Ramos (cell line): Measurements from ENCODE around the gene NSUN2.
"Not testable (repeated sequence)": the region's sequence is repeated elsewhere in the genome, so short reads cannot be mapped to it uniquely, and the experiment has no call there.

ENCODE experiments used
- in situ Hi-C: fragments of 300-500 bp; cut with MboI; formaldehyde crosslinking; loops from one replicate; pipeline ENCODE4 v1.14.3; 2022; ENCODE audit warnings: low sequenced_read_pairs; ENCODE audit not compliant: unreplicated experiment

NSUN2 gene

GRCh38 chr5:6645571-6646362 is 12.9 kb upstream of the NSUN2 start:
- in situ Hi-C loops: not testable (repeated sequence)

GRCh38 chr5:6644794-6645241 is 12.0 kb upstream of the NSUN2 start:
- in situ Hi-C loops: no loop called here

- in situ Hi-C loops: no loop called here
Observed at GRCh38 chr5:6642655-6643054, 9.8 kb upstream of the NSUN2 start.

- in situ Hi-C loops: no loop called here
Observed at GRCh38 chr5:6638236-6638635, 5.4 kb upstream of the NSUN2 start.

GRCh38 chr5:6637590-6637989 is 4.7 kb upstream of the NSUN2 start:
- in situ Hi-C loops: no loop called here

DNA sequence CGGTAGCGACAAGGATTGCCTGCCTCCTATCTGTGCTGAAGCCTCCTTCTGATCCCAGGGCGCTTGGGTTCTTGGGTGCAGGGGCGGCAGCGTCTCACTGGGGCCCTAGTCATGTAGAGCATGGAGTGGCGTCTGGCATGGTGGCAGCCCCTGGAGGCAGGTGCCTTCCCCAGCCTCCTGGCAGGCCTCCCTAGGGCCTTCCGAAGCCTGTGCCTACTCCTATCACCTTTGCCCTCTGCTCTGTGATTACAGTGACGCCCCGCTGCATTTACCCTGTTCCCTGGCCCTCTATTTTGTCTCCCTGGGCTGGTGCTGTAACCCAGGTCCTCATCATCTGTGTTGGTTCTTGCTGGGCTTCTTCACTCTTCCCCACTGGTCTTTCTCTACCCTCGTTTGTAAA is 4.2 kb upstream of the NSUN2 start:
- in situ Hi-C loops: no loop called here

- in situ Hi-C loops: no loop called here
Observed at GRCh38 chr5:6636293-6636692, 3.4 kb upstream of the NSUN2 start.

GRCh38 chr5:6634788-6635430 is 2.1 kb upstream of the NSUN2 start:
- in situ Hi-C loops: loop anchor here (5.0 kb wide), 1 partner anchor 92 kb away; no protein-coding TSS in a partner anchor

- in situ Hi-C loops: loop anchor here (5.0 kb wide), 1 partner anchor 93 kb away; no protein-coding TSS in a partner anchor
Observed at GRCh38 chr5:6634306-6634705, 1.5 kb upstream of the NSUN2 start.

DNA sequence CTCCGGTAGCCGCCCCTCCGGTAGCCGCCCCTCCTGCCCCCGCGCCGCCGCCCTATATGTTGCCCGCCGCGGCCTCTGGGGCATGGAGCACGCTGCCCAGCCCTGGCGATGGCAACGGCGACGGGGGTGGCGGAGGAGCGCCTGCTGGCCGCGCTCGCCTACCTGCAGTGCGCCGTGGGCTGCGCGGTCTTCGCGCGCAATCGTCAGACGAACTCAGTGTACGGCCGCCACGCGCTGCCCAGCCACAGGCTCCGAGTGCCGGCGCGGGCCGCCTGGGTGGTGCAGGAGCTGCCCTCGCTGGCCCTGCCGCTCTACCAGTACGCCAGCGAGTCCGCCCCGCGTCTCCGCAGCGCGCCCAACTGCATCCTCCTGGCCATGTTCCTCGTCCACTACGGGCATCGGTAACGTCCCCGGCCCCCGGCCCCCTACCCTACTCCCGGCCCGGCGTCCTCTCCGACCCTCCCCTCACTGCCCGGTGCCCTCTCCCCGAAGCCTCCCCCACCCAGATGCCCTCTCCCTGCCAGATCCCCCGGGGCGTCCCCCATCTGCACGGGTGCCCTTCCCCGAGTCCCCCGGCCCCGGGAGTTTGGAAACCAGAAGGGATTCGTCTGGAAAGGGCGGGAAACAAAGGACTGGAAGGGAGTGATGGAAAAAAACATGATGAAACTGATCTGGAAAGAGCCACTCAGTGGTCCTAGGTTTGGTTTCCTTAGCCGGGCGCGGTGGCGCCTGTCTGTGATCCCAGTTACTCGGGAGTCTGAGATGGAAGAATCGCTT is 813 bp upstream of the NSUN2 start:
- in situ Hi-C loops: loop anchor here (5.0 kb wide), 1 partner anchor 94 kb away; no protein-coding TSS in a partner anchor

- in situ Hi-C loops: loop anchor here (5.0 kb wide), 1 partner anchor 95 kb away; no protein-coding TSS in a partner anchor
Observed at GRCh38 chr5:6632324-6632887, 438 bp downstream of the NSUN2 start.

DNA sequence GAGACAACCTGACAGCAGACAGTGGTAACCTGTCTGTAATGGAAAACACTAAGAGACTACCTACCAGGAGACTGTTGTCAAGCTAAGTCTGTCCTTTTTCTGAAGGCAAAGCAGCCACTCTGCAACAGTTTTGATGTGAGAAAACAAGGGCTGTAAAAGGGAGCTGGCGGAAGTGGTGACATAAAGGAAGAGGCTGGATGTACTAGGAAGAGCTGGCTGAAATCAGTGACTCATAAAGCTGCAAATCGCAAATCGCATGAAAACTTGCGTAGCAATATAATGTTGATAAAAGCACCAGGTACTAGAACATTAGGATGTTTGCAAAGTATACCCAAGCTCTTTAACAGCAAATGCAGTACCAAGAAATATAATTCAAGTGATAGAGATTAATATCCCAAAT is 1.4 kb downstream of the NSUN2 start:
- in situ Hi-C loops: loop anchor here (5.0 kb wide), 1 partner anchor 96 kb away; no protein-coding TSS in a partner anchor

GRCh38 chr5:6626508-6626907 is 6.3 kb downstream of the NSUN2 start:
- in situ Hi-C loops: no loop called here

DNA sequence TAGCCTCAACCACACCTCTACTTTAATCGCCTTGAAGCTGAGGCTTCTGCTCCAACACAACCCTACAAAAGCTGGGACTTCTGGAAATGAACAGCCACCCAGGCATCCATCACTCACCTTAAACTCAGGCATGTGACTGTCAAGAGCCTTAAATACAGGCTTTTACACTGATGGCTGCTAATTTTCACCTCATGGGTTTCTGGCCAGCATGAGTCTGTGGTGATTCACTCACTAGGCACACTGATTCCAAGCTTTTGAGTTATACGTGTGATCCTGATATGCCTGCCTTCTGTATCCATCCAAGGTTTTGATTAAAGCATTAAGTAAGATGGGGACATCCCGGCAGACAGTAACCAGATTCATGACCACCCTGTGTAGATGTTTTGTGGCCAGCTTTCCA is 8.9 kb downstream of the NSUN2 start:
- in situ Hi-C loops: no loop called here

DNA sequence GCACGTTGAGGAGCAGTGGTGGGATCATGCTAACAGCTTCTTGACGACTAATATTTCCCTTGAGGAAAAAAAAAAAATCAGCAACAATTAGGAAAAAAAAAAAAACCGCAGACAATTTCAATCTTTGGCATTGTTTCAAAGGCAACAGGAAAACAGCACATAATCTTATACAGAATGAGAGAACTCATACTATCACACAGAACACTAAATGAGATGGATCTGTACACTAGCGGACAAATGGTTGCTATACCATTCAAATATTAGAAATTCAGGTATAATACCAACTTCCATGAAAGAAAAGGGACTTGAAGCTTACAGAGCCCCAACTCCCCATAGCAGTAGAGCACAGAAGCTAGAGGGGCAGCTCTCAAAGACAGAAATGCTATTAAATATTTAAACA is 9.6 kb downstream of the NSUN2 start:
- in situ Hi-C loops: no loop called here

DNA sequence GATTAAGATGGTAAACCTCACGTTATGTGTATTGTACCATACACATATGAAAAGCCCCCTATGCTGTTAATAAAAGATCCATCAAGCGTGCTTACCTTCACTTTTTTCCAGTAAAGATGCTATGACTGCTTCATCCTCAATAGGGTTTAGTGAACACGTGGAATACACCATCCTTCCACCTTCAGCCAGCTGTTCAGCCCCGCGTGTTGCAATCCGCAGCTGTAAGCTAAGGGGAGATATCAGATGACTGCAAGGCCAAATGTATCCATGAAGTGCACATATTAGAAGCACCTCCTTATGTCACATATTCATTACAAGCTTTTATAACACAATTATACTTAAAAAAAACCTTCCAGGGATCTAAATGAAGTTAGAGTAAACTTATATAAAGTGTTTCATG is 16.2 kb downstream of the NSUN2 start:
- in situ Hi-C loops: no loop called here

DNA sequence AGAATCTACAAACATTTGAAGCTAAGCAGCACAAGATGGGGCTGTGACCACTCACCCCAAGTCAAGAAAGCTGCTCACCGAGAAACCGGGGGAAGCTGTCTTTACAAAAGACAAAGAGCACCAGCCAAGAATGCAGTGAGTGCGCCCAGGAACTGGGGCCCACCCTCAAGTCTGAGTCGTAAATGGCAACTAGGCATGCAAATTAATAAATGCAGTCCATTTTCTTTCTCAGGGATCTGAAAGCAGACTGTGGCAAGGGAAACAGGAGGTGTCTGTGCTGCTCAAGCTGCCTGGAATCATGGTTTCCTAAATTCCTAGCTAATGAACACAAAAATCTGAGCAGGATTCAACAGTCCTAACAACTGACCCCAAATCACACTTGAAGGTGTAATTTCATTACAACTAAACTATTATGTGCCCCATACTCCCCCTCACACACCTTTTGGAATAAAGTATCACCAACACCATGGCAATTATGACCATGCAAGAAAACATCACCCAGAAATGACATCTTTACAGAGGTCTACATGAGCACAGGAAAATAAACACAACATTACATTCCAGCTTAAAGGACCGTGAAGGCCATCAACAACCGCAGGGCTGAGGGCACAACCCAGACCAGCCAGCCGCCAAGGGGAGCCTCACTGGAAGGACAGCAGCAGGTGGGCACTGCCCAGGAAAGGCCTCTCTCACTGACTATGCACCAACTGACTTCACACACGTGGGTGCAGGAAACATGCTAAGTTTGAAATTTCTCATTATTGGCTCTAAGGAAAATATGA is 17.6 kb downstream of the NSUN2 start:
- in situ Hi-C loops: no loop called here

DNA sequence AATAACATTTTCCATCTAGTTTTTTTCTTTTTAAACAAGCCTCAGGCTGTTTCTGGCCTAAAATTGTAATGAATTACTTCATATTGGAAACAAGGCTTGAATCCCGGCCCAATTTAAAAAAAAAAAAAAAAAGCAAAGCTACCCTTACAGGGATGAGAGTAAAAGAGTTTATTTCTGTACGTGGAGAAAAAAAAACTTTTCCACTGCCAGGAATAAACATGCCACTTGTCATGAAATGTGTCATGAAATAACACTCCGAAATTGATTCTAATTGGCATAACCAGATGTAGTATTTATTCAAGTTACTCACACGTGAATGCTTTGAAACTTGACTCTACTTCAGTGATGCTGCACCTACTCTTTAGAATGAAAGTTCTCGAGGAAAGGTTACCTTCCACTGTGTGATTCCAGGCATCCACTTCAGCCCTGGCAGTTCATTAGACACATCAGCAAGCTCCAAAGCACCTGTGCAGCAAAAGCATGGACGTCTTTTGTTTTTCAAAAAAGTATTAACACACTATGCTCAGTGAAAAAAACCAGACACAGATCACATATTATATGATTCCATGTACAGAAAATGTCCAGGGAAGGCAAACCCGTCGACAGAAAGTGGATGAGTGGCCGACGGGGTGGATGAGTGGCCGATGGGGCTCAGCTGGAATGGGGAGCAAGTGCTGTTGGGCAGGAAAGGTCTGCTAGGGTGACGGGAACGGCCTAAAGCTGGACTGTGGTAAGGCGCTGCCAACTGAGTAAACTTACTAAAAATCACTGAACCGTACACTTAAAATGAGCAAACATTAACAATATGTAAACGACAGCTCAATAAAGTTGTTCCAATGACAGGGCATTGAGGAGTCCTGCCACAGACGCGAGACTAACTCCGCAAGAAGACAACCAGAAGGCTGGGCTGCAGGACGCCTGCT is 21.2 kb downstream of the NSUN2 start:
- in situ Hi-C loops: no loop called here

DNA sequence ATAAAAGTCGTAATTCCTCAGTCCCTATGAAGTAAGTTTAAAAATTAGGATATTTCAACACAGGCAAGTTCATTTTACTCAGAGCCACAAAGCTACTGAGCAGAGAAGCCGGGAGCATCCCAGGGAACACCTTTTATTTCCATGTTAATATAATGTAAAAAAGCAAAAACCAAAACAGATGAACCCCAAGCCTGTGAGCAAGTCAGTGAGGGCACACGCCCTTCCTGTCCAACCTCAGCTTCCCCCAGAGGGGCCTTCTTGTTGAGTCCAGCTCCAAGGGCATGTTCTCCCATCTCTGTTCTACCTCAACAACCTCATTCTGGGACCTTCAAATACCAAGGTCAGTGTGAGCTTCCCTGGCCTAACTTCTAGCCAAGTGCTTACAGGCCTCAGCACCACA is 24.8 kb downstream of the NSUN2 start:
- in situ Hi-C loops: no loop called here
